Measurements from ENCODE around the gene FOXJ3.

Gene FOXJ3

GRCh38 chr1:42328047-42328625 is 6.9 kb downstream of the FOXJ3 start:
- DNase-seq (ENCODE audit: low read depth, low spot score) = no peak
- in situ Hi-C loops (cut with HindIII; ENCODE audit: low sequenced_read_pairs) = no loop called here
- TF ChIP-seq CTCF (IDR thresholded peaks at IDR 0.05; ENCODE audit: low read depth, low read length) = no peak
- H3K4me3 ChIP-seq (ENCODE audit: low read depth, low read length) = no peak overlapping the region

- in situ Hi-C loops (cut with HindIII; ENCODE audit: low sequenced_read_pairs) = no loop called here
- DNase-seq (ENCODE audit: low read depth, low spot score) = no peak
- TF ChIP-seq CTCF (IDR thresholded peaks at IDR 0.05; ENCODE audit: low read depth, low read length) = no peak
- no peak overlapping the region for H3K4me3 ChIP-seq (ENCODE audit: low read depth, low read length)
These were observed 10.0 kb downstream of the FOXJ3 start for GRCh38 chr1:42325014-42325402.

GRCh38 chr1:42324398-42325013 is 10.5 kb downstream of the FOXJ3 start:
- no peak overlapping the region for H3K4me3 ChIP-seq (ENCODE audit: low read depth, low read length)
- in situ Hi-C loops (cut with HindIII; ENCODE audit: low sequenced_read_pairs) = no loop called here
- no peak for TF ChIP-seq CTCF (IDR thresholded peaks at IDR 0.05; ENCODE audit: low read depth, low read length)
- DNase-seq (ENCODE audit: low read depth, low spot score) = no peak

GRCh38 chr1:42323551-42323950 is 11.5 kb downstream of the FOXJ3 start:
- no peak for TF ChIP-seq CTCF (IDR thresholded peaks at IDR 0.05; ENCODE audit: low read depth, low read length)

GRCh38 chr1:42322577-42322976 is 12.5 kb downstream of the FOXJ3 start:
- DNase-seq (ENCODE audit: low read depth, low spot score) = peak; percentile 58
- no peak overlapping the region for H3K4me3 ChIP-seq (ENCODE audit: low read depth, low read length)
- in situ Hi-C loops (cut with HindIII; ENCODE audit: low sequenced_read_pairs) = no loop called here
- no peak for TF ChIP-seq CTCF (IDR thresholded peaks at IDR 0.05; ENCODE audit: low read depth, low read length)

More at GRCh38 chr1:42323551-42323950, 11.5 kb downstream of the FOXJ3 start:
- no peak for DNase-seq (ENCODE audit: low read depth, low spot score)
- in situ Hi-C loops (cut with HindIII; ENCODE audit: low sequenced_read_pairs) = no loop called here
- H3K4me3 ChIP-seq (ENCODE audit: low read depth, low read length) = no peak overlapping the region

GRCh38 chr1:42321731-42322130 is 13.3 kb downstream of the FOXJ3 start:
- no peak for DNase-seq (ENCODE audit: low read depth, low spot score)
- TF ChIP-seq CTCF (IDR thresholded peaks at IDR 0.05; ENCODE audit: low read depth, low read length) = no peak
- H3K4me3 ChIP-seq (ENCODE audit: low read depth, low read length) = no peak overlapping the region
- in situ Hi-C loops (cut with HindIII; ENCODE audit: low sequenced_read_pairs) = no loop called here

Data from astrocyte of the spinal cord (primary cell).